ENCODE data around the gene XXYLT1.
A peak's percentile ranks its signal among the peaks of the same experiment; 100 is the strongest.

Gene XXYLT1

DNA sequence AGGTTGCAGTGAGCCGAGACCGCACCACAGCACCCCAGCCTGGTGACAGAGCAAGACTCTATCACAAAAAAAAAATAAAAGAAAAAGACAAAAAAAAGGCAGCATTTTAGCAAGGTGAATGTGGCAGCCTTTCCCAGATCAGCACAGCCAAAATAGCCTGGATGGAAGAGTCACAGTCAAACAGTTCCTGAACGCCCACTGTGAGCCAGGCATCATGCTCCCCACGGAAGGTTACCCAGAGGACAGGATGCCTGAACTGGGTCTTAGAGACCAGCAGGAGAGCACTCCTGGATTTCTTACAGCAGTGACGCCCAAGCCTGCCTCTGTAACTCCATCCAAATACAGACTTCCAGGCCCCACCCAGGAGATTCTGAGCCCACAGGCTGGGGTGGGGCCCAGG lies 4.5 kb downstream of the XXYLT1 start:
- DNase-seq (ENCODE audit: low read depth), result no peak

- DNase-seq (ENCODE audit: low read depth), result no peak
Measured at GRCh38 chr3:195265363-195265976, 5.5 kb downstream of the XXYLT1 start.

DNA sequence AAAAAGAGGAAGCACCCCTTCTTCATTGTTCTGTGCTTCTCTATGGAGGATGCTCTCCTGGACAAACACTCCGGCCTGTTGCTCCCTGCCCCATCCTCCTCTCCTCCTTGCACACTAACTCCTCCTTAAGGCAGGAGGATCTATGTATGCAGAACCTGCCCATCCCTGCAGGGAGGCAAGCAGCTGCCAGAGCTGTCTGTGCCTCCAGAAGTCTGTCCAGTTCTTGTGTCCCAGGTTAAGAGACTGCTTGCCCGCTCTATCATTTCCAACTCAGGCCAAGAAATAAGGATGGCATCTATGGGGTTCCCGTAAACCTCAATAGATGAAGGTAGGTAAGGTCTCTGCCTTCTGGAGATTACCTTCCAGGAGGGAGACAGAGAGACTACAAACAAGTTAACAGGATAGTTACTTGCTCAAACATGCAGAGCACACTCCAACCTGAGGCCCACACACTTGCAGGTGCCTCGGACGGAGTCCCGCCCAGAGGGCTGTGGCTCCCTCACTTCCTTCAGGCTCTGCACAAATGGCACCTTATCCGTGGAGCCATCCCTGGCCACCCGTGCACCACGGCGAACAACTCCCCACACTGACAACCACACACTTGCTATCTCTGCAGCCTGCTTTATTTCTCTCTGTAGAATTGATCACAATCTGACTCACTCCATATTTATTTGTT lies 6.9 kb downstream of the XXYLT1 start:
- no peak for DNase-seq (ENCODE audit: low read depth)

GRCh38 chr3:195263193-195263924 lies 7.6 kb downstream of the XXYLT1 start:
- DNase-seq (ENCODE audit: low read depth), result no peak

GRCh38 chr3:195261925-195262324 lies 9.0 kb downstream of the XXYLT1 start:
- no peak for DNase-seq (ENCODE audit: low read depth)

- no peak for DNase-seq (ENCODE audit: low read depth)
Measured at GRCh38 chr3:195260280-195260905, 10.6 kb downstream of the XXYLT1 start.

GRCh38 chr3:195259475-195260279 lies 11.3 kb downstream of the XXYLT1 start:
- peak; percentile 74 for DNase-seq (ENCODE audit: low read depth)

GRCh38 chr3:195259154-195259474 lies 11.8 kb downstream of the XXYLT1 start:
- DNase-seq (ENCODE audit: low read depth), result no peak

DNA sequence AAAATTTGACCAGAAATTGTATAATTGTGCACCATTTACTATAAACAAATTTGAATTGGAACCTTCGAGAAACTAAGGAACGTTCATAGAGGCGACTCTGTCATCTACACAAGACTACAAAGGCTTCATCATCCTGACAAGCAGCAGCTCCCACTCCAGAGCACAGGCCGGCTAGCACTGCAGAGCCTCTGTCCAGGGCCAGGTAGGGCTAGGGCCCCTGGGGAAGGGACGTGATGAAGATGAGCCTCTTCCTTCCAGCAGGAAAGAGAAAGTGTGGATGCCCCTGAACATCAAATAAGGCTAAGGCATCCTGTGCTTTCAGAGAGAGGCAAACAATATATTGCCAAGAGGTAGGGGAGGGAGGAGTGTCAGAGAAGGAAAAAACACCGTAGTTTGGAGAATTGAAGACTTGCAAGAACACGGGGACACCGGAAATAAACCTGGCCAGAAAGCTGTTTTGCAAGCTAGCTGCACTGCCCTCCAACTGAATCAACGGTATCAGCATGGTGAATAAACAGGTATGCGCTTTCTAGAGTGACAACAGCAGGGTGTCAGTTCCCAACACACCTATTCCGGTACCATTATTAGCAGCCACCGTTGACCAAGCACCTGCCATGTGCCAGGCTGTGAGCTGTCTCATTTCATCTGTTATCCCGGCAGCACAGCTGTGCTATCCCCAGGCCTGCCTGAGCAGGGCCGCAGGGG lies 12.4 kb downstream of the XXYLT1 start:
- DNase-seq (ENCODE audit: low read depth), result no peak

GRCh38 chr3:195257454-195258448 lies 13.2 kb downstream of the XXYLT1 start:
- DNase-seq (ENCODE audit: low read depth), result no peak

GRCh38 chr3:195256639-195257453 lies 14.1 kb downstream of the XXYLT1 start:
- DNase-seq (ENCODE audit: low read depth), result no peak

- no peak for DNase-seq (ENCODE audit: low read depth)
Measured at GRCh38 chr3:195255571-195256501, 15.1 kb downstream of the XXYLT1 start.

GRCh38 chr3:195255176-195255500 lies 15.8 kb downstream of the XXYLT1 start:
- DNase-seq (ENCODE audit: low read depth), result no peak

GRCh38 chr3:195254454-195255175 lies 16.3 kb downstream of the XXYLT1 start:
- DNase-seq (ENCODE audit: low read depth), result no peak

- DNase-seq (ENCODE audit: low read depth), result no peak
Measured at GRCh38 chr3:195253923-195254432, 17.0 kb downstream of the XXYLT1 start.

DNA sequence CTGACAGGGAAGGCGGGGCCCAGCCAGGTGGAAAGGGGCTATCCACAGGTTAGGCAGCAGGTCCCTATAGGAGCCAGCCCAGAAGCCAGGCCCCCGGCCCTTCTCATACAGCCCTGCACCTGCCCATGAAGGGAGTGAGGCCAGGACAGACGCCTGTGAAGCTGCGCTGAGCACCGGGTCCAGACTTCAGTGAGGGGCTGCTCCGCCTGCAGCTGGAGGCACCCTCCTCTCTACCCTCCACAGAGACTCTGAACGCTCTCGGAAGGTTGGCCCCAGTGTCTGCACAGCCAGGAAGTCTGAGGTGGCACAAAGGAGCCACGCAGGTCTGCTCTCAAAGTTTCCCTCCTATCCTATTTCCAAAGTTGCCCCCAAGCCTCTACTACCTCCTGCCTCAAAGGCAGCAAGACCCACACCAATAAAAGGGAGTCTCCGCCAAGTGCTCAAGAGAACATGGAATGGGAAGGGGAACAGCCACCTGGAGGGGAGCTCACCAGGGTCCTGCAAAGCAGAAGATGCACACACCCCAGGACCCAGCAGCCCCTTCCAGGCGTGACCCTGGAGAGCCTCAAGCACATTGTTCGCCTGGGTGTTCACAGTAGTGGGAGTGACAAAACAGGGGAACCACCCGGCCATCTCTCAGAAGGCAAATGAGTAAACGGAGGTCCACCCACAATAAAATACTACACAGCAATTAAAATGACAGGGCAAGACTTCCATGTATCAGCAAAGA lies 19.5 kb downstream of the XXYLT1 start:
- no peak for DNase-seq (ENCODE audit: low read depth)
